SK-N-SH treated with all-trans-retinoic acid at 6 μM for 48 hours (cell line): ENCODE data around the gene ZNF692.
"Not testable (repeated sequence)": the region's sequence is repeated elsewhere in the genome, so short reads cannot be mapped to it uniquely, and the experiment has no call there.

Experiments
- ARNTL ChIP-seq: fragments of 450-650 bp; formaldehyde crosslinking; IDR thresholded peaks from 2 replicates; pipeline ENCODE4 v1.5.0; 2020; ENCODE audit warnings: low read depth, mild to moderate bottlenecking, moderate library complexity, borderline replicate concordance
- BACH2 ChIP-seq: fragments of 250-450 bp; sonication (Bioruptor Pico); IDR thresholded peaks from 2 replicates; pipeline ENCODE4 v1.9.0; 2021; ENCODE audit warnings: mild to moderate bottlenecking, borderline replicate concordance
- CSDC2 ChIP-seq: fragments of 250-450 bp; sonication (Bioruptor Pico); IDR thresholded peaks from 2 replicates; pipeline ENCODE4 v1.5.0; 2020; ENCODE audit warnings: mild to moderate bottlenecking, moderate library complexity
- GLIS3 ChIP-seq: fragments of 250-450 bp; sonication (Bioruptor Pico); IDR thresholded peaks from 2 replicates; pipeline ENCODE4 v1.5.0; 2020; ENCODE audit warnings: mild to moderate bottlenecking, moderate library complexity
- ISL1 ChIP-seq: fragments of 250-450 bp; sonication (Bioruptor Pico); IDR thresholded peaks from 2 replicates; pipeline ENCODE4 v2.1.2; 2022; ENCODE audit warnings: mild to moderate bottlenecking, moderate library complexity
- PATZ1 ChIP-seq: fragments of 250-450 bp; sonication (Bioruptor Pico); IDR thresholded peaks from 2 replicates; pipeline ENCODE4 v1.8.0; 2020; ENCODE audit warnings: mild to moderate bottlenecking, moderate library complexity, borderline replicate concordance
- PPARA ChIP-seq: fragments of 250-450 bp; sonication (Bioruptor Pico); IDR thresholded peaks from 2 replicates; pipeline ENCODE4 v1.5.0; 2020; ENCODE audit warnings: mild to moderate bottlenecking, borderline replicate concordance
- RARB ChIP-seq: fragments of 250-450 bp; sonication (Bioruptor Pico); IDR thresholded peaks from 2 replicates; pipeline ENCODE4 v1.8.0; 2021; ENCODE audit warnings: mild to moderate bottlenecking, moderate library complexity
- SNAI2 ChIP-seq: fragments of 250-450 bp; sonication (Bioruptor Pico); IDR thresholded peaks from 2 replicates; pipeline ENCODE4 v1.5.0; 2020; ENCODE audit warnings: mild to moderate bottlenecking, moderate library complexity
- TCF4 ChIP-seq: fragments of 250-450 bp; sonication (Bioruptor Pico); IDR thresholded peaks from 2 replicates; pipeline ENCODE4 v1.8.0; 2021; ENCODE audit warnings: mild to moderate bottlenecking, moderate library complexity, borderline replicate concordance
- TSHZ2 ChIP-seq: fragments of 250-450 bp; sonication (Bioruptor Pico); IDR thresholded peaks from 2 replicates; pipeline ENCODE4 v1.5.0; 2020; ENCODE audit warnings: mild to moderate bottlenecking, moderate library complexity
- ZFP3 ChIP-seq: fragments of 250-450 bp; sonication (Bioruptor Pico); IDR thresholded peaks from 2 replicates; pipeline ENCODE4 v1.5.0; 2020; ENCODE audit warnings: mild to moderate bottlenecking, moderate library complexity
- ZFP30 ChIP-seq: fragments of 450-650 bp; formaldehyde crosslinking; IDR thresholded peaks from 2 replicates; pipeline ENCODE4 v1.5.0; 2022; ENCODE audit warnings: mild to moderate bottlenecking, moderate library complexity
- ZNF565 ChIP-seq: fragments of 450-650 bp; formaldehyde crosslinking; conservative IDR thresholded peaks from 2 replicates; pipeline ENCODE4 v1.5.0; 2020; ENCODE audit warnings: low read depth, mild to moderate bottlenecking, moderate library complexity

GRCh38 chr1:248889914-248890243 lies 31.0 kb upstream of the ZNF692 start:
- not testable (repeated sequence) for TF ChIP-seq ZFP3; BACH2 (CRISPR knock-in tag); PATZ1; ZNF565 (CRISPR knock-in tag); PPARA (CRISPR knock-in tag); GLIS3 (CRISPR knock-in tag); SNAI2 (CRISPR knock-in tag); RARB (CRISPR knock-in tag); CSDC2 (CRISPR knock-in tag); TSHZ2 (CRISPR knock-in tag); ZFP30 (CRISPR knock-in tag); ISL1 (CRISPR knock-in tag); TCF4 (CRISPR knock-in tag); ARNTL (CRISPR knock-in tag)
